ENCODE results near the gene RDH14. TPM values are rescaled to one million over a fixed set of nuclear protein-coding genes. Genes with fewer than 3 reads are reported as not detected.

Gene RDH14
- total and polyA plus RNA-seq, 10 of the 15 experiments (the other 5 are each of a cell fraction or from before 2014, with no cell fraction given) = 15.5 to 33.4 (median 22.8) TPM

- intact Hi-C loops (cut with micrococcal nuclease; ENCODE audit: unreplicated experiment) (no loop called here), in situ Hi-C loops (cut with MboI) (no loop called here)
- Histone ChIP-seq H2AFZ (ENCODE audit: control insufficient read depth, low read depth, low read length) (no peak overlapping the region), H4K20me1 (ENCODE audit: control insufficient read depth, insufficient read depth) (no peaks in the 10 kb centered on the region), H3K9ac (ENCODE audit: control insufficient read depth, insufficient read depth, low read length) (no peak overlapping the region), H3K27ac (ENCODE audit: control insufficient read depth, insufficient read depth) (no peak overlapping the region), H3K36me3 (ENCODE audit: control insufficient read depth in 2 of 2, insufficient read depth in 2 of 2, low read length in 1 of 2) (no peaks in the 10 kb centered on the region), H3K27me3 (replicated peaks in 1 of 2; ENCODE audit: control insufficient read depth in 2 of 2, insufficient read depth in 2 of 2, low read length in 1 of 2) (no peaks in the 10 kb centered on the region), H3K79me2 (ENCODE audit: control insufficient read depth, insufficient read depth, low read length) (no peaks in the 10 kb centered on the region), H3K9me3 (replicated peaks; ENCODE audit: control insufficient read depth, insufficient read depth, low read length) (no peaks in the 10 kb centered on the region), H3K4me3 (no peak overlapping the region), H3K4me1 (ENCODE audit: control insufficient read depth, insufficient read depth, low read length) (no peaks in the 10 kb centered on the region), H3K4me2 (ENCODE audit: control insufficient read depth, insufficient read depth) (no peak overlapping the region)
- ChIA-PET CTCF (no interaction called here), RAD21 (ENCODE audit: unreplicated experiment) (no interaction called here), POLR2A (no interaction called here), SMC1A (ENCODE audit: uncharacterized antibody, unreplicated experiment) (no interaction called here)
- BruUV-seq (replicated peaks) = no TSS peak
- 22% methylated on average over 2 of the region's 2 CpGs for WGBS (ENCODE audit: insufficient coverage, insufficient replicate concordance, low lambda C conversion rate, missing lambda C conversion rate)
- no peak for TF ChIP-seq ATF2 (IDR thresholded peaks at IDR 0.05; ENCODE audit: low read length)
- no peak for TF ChIP-seq BCL3 (IDR thresholded peaks at IDR 0.05; ENCODE audit: borderline replicate concordance, insufficient read depth, low read depth, low read length, poor library complexity, severe bottlenecking)
- TF ChIP-seq BCLAF1 (IDR thresholded peaks at IDR 0.05) = no peak
- TF ChIP-seq ZNF622 (IDR thresholded peaks at IDR 0.05) = no peak
- TF ChIP-seq ATF7 (IDR thresholded peaks at IDR 0.05; ENCODE audit: low read depth) = no peak
- no peak for TF ChIP-seq E4F1 (IDR thresholded peaks at IDR 0.05; ENCODE audit: borderline replicate concordance, partially characterized antibody)
- TF ChIP-seq ESRRA (IDR thresholded peaks at IDR 0.05; ENCODE audit: low read length) = no peak
- no peak for TF ChIP-seq WRNIP1 (IDR thresholded peaks at IDR 0.05; ENCODE audit: borderline replicate concordance, low read depth, low read length)
- TF ChIP-seq MTA3 (IDR thresholded peaks at IDR 0.05; ENCODE audit: borderline replicate concordance, low read length) = no peak
- ATAC-seq (no peak), FAIRE-seq (no peak), DNase-seq (ENCODE audit: low read depth, low spot score) (no peak)
Observed at GRCh38 chr2:18602298-18602697, 41.8 kb upstream of the RDH14 start.
